ENCODE results near the gene CSH1. TPM values are rescaled to one million over a fixed set of nuclear protein-coding genes. Genes with fewer than 3 reads are reported as not detected.
"Not testable (repeated sequence)": the region's sequence is repeated elsewhere in the genome, so short reads cannot be mapped to it uniquely, and the experiment has no call there.

CSH1 gene
- total RNA-seq (2014; rRNA removed; shearing (Covaris generic)) = not detected in 2 replicates

DNA sequence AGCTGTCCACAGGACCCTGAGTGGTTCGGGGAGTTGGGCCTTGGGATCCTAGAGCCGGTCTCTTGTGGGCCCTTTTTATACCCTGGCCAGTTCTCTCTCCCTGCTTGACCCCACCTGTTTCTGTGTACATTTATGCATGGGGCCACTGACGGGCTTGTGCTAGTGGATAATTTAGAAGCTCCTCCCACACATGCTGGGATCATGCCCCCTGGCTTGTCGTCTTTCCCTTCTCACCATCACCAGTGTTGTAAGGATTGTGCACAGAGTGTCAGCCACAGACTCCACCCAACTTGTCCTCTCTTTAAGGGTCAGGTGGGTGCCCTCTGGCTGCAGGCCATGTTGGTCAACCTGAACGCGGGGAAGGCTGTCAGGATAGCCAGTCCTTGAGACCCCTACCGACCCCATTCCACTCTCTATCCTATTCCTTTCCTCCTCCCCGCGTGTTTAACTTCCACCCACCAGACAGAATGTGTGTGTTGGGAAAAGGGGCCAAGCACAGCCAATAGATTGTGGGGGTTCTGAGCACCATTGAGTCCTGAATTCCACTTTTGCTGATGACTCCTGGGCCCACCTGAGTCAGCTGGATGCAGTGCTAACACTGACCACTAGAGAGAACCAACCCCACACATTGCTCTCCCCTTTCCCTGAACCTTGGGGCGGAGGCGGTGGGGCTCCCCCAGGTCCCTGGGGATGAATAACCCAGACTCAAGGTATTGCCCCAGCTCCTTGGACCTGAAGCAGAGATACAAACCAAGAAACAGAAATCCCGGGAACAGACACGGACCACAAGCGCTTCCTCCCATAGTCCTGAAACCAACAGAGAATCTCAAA lies at the start of gene CSH1:
CSH1 (minus strand) TSS at position 51 of the 831 bp plus-strand sequence. CDS start 63 bp downstream, outside the sequence.
- DNase-seq (ENCODE audit: low spot score); in situ Hi-C loops (cut with HindIII; ENCODE audit: low sequenced_read_pairs): not testable (repeated sequence)

GRCh38 chr17:63945784-63946439 lies 49.5 kb upstream of the CSH1 start:
- DNase-seq (ENCODE audit: low spot score) = no peak
- in situ Hi-C loops (cut with HindIII; ENCODE audit: low sequenced_read_pairs) = no loop called here

DNA sequence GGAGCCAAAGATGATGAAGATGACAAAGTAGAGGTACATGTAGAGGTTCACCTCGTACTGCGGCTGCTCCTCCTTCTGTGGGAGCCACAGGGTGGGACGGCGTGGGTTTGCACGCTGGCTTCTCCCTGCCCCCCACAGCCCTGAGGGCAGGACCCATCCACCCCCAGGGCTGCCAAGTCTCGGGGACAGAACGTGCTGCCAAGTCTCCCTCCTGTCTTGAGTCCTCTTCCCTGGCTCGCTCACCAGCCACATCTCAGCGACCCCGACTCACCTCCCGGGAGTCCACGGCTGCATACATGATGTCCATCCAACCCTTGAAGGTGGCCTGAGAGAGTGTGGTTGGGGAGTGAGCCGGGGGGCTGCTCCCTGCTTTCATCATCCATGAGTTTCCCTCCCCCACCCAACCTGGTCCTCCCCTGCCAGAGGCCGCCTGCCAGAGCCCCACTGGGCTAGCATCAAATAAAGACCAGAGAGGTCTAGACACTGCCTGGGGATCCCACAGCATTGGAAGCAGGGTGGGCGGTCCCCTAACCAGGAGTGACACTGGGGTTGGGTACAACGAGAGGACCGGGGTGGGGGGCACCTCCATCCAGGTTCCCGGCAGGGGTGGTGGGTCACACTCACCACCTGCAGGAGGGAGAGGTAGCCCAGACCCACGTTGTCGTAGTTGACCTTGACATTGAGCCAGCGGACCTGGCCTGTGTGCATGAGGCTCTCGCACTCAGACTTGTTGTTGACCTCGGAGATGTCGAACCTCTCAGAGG lies 48.5 kb upstream of the CSH1 start:
- in situ Hi-C loops (cut with HindIII; ENCODE audit: low sequenced_read_pairs) = no loop called here
- no peak for DNase-seq (ENCODE audit: low spot score)

DNA sequence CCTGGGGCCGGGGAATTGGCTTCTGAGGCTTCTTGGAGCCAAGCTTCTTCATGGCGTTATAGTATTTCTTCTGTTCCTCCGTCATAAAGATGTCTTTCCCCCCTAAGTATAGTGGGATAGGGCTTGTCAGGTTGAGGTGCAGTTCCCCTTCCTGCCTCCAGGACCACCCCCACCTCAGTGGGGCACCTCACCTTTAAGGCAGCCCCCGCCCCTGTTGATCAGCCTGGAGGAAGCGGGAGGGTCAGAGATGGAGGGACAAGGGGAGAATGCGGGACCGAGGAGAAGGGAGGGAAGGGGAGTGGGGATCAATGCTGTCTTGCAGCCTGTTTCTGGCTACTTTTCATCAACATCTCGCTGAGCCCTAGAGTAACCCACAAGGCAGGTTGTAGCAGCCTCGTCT lies 47.4 kb upstream of the CSH1 start:
- in situ Hi-C loops (cut with HindIII; ENCODE audit: low sequenced_read_pairs) = no loop called here
- DNase-seq (ENCODE audit: low spot score) = no peak

DNA sequence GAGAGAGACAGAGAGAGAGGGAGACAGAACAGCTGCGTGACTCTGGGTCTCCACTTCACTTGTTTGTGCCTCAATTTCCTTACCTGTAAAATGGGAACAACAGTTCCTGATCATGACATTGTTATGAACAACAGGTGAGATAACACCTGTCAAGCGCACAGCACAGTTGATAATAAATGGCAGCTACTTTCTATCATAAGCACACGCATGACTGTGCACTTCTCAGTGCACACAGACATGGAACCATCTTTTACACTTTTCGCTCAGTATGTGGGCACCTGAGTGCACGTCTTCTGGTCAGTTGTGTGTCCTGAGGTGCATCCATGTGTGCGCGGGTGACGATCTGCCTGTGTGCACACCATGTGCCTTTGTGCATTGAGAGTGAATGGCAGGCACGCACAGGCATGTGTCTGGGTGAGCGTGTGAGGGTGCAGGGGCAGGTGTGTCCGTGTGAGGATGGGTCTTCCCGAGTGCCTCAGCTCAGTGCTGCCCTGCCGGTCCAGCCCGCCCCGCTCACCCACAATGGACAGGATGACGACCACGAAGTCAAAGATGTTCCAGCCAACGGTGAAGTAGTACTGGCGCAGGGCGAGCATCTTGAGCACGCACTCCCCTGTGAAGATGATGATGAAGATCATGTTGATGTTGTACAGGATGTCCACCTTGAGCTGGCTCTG lies 46.1 kb upstream of the CSH1 start:
- DNase-seq (ENCODE audit: low spot score) = no peak
- in situ Hi-C loops (cut with HindIII; ENCODE audit: low sequenced_read_pairs) = no loop called here

GRCh38 chr17:63941751-63942150 lies 45.4 kb upstream of the CSH1 start:
- in situ Hi-C loops (cut with HindIII; ENCODE audit: low sequenced_read_pairs) = no loop called here
- no peak for DNase-seq (ENCODE audit: low spot score)

GRCh38 chr17:63941162-63941561 lies 44.8 kb upstream of the CSH1 start:
- DNase-seq (ENCODE audit: low spot score) = no peak
- in situ Hi-C loops (cut with HindIII; ENCODE audit: low sequenced_read_pairs) = no loop called here

DNA sequence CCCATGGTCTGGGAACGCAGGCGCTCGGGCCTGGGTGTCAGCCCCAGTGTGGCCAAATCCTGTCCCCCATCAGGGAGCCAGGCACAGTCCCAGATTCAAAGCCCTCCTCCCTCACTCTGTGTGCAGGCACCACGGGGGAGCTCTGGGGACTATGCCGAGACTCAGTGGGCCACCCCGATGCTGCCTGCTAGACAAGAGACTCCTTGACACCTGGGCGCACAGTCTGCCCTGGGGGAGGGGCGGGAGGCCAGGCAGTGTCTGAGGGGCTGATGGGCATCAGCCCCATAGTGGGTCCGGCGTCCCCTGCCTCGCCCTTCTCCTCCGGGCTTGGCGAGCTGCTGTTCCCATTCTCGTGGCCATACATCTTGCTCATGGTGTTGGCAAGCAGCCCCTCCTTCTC lies 44.2 kb upstream of the CSH1 start:
- in situ Hi-C loops (cut with HindIII; ENCODE audit: low sequenced_read_pairs) = no loop called here
- no peak for DNase-seq (ENCODE audit: low spot score)

DNA sequence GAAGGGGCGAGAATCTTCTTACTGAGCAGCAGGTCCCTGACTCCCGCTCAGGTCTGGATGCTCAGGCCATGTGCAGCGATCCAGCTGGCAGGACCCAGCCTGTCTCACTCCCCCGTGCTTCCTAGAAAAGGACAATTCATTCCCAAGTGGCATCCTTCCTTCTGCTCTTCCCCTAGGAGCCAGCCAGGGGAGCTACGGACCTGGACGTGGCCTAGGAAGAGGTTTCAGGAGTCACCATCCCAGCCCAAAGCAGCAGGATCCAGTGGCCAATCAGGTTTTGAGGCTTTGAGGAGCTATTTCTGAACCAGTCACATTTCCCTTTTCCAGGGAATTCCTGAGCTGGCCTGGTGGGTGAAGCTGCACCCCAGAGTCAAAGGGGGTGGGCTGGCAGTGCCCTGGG lies 43.5 kb upstream of the CSH1 start:
- in situ Hi-C loops (cut with HindIII; ENCODE audit: low sequenced_read_pairs) = no loop called here
- DNase-seq (ENCODE audit: low spot score) = no peak

- in situ Hi-C loops (cut with HindIII; ENCODE audit: low sequenced_read_pairs) = no loop called here
These were observed 43.0 kb upstream of the CSH1 start for GRCh38 chr17:63939401-63939800.

DNA sequence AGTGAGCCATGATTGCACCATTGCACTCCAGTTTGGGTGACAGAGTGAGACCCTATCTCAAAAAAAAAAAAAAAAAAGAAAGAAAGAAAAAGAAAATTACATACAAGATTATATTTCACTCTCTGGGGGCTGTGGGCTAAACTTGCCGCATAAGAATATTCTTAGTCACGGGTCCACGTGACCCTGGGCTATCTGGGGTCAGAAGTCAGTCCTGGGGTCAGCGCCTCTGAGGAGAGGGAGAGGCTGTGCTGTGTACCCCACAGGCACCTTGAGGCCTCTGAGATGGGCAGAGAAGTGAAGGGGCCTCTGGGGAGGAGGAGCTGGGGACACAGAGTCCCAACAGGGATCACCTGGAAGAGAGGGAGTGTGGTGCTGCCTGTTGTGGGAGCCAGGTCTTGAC lies 41.5 kb upstream of the CSH1 start:
- in situ Hi-C loops (cut with HindIII; ENCODE audit: low sequenced_read_pairs) = no loop called here
- DNase-seq (ENCODE audit: low spot score) = no peak

More at GRCh38 chr17:63939401-63939800, 43.0 kb upstream of the CSH1 start:
- no peak for DNase-seq (ENCODE audit: low spot score)

DNA sequence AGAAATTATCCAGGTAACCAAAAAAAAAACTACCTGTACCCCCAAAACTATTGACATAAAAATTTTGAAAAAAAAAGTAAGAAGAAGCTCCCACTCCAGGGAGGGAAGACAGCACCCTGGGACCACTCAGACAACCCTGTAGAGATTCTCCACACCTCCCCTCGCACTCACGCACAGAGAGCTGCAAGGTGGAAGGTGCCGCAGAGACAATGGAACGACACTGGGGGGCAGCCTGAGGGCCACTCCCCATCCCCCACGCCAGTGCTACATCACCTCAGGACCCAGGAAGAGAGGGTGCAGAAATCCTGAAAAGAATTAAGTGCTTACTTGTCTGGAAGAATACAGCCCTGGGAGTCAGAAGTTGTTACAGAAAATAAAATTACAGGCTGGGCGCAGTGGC lies 40.9 kb upstream of the CSH1 start:
- no peak for DNase-seq (ENCODE audit: low spot score)
- in situ Hi-C loops (cut with HindIII; ENCODE audit: low sequenced_read_pairs) = no loop called here

- in situ Hi-C loops (cut with HindIII; ENCODE audit: low sequenced_read_pairs) = no loop called here
- no peak for DNase-seq (ENCODE audit: low spot score)
These were observed 38.1 kb upstream of the CSH1 start for GRCh38 chr17:63934183-63935112.

GRCh38 chr17:63933598-63933997 lies 37.2 kb upstream of the CSH1 start:
- in situ Hi-C loops (cut with HindIII; ENCODE audit: low sequenced_read_pairs) = no loop called here
- no peak for DNase-seq (ENCODE audit: low spot score)

- DNase-seq (ENCODE audit: low spot score) = no peak
- in situ Hi-C loops (cut with HindIII; ENCODE audit: low sequenced_read_pairs) = no loop called here
These were observed 36.3 kb upstream of the CSH1 start for GRCh38 chr17:63932721-63933120.

GRCh38 chr17:63931981-63932561 lies 35.7 kb upstream of the CSH1 start, which contains the start of gene CD79B:
Gene CD79B (minus strand): TSS chr17:63932331. CDS start chr17:63932261, 70 bp downstream.
- in situ Hi-C loops (cut with HindIII; ENCODE audit: low sequenced_read_pairs) = no loop called here

DNA sequence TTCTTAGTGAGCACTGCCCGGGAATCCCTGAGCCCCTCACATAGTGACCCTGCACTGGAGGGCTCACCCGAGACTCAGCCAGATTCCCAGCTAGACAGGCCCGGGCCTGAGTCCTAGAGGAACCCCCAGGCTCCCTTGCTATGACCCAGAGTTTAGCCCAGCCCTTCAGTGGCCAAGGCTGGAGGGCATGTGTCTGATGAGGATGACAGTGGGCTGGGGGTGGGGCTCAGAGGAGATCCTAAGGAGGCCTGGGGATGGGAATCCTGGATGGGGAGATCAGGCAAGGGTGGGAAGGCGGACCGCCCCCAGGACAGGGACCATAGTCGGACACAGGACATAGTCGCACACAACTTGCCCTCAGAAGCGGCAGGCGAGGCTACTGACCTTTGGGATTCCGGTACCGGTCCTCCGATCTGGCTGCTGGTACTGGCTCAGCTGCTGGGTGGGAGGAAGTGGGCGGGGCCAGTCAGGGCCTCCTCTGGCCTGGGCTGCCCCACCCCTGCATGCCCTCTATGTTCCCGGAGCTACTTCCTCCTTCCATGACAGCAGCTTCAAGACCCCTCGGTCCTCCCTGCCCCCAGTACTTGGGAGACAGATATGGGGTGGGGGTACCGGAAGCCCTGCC lies 34.7 kb upstream of the CSH1 start:
- DNase-seq (ENCODE audit: low spot score) = no peak
- in situ Hi-C loops (cut with HindIII; ENCODE audit: low sequenced_read_pairs) = no loop called here

More at GRCh38 chr17:63931981-63932561, 35.7 kb upstream of the CSH1 start, which contains the start of gene CD79B:
- DNase-seq (ENCODE audit: low spot score) = no peak

Data from G401 (cell line).